ENCODE data around the gene RFX1.

Gene RFX1

GRCh38 chr19:13966684-13967128 lies 39.4 kb downstream of the RFX1 start:
- TF ChIP-seq, protein P1, sequence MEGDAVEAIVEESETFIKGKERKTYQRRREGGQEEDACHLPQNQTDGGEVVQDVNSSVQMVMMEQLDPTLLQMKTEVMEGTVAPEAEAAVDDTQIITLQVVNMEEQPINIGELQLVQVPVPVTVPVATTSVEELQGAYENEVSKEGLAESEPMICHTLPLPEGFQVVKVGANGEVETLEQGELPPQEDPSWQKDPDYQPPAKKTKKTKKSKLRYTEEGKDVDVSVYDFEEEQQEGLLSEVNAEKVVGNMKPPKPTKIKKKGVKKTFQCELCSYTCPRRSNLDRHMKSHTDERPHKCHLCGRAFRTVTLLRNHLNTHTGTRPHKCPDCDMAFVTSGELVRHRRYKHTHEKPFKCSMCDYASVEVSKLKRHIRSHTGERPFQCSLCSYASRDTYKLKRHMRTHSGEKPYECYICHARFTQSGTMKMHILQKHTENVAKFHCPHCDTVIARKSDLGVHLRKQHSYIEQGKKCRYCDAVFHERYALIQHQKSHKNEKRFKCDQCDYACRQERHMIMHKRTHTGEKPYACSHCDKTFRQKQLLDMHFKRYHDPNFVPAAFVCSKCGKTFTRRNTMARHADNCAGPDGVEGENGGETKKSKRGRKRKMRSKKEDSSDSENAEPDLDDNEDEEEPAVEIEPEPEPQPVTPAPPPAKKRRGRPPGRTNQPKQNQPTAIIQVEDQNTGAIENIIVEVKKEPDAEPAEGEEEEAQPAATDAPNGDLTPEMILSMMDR (IDR thresholded peaks at IDR 0.05; ENCODE audit: control insufficient read depth, insufficient read depth, low read depth, low read length, missing control alignments), result no peak
- DNase-seq (ENCODE audit: low read depth), result no peak
- H3K4me3 ChIP-seq (ENCODE audit: control insufficient read depth, low read depth, low read length), result no peak overlapping the region

GRCh38 chr19:13965926-13966683 lies 40.0 kb downstream of the RFX1 start:
- DNase-seq (ENCODE audit: low read depth), result no peak
- H3K4me3 ChIP-seq (ENCODE audit: control insufficient read depth, low read depth, low read length), result no peak overlapping the region
- TF ChIP-seq, protein P1 (IDR thresholded peaks at IDR 0.05; ENCODE audit: control insufficient read depth, insufficient read depth, low read depth, low read length, missing control alignments), result no peak

DNA sequence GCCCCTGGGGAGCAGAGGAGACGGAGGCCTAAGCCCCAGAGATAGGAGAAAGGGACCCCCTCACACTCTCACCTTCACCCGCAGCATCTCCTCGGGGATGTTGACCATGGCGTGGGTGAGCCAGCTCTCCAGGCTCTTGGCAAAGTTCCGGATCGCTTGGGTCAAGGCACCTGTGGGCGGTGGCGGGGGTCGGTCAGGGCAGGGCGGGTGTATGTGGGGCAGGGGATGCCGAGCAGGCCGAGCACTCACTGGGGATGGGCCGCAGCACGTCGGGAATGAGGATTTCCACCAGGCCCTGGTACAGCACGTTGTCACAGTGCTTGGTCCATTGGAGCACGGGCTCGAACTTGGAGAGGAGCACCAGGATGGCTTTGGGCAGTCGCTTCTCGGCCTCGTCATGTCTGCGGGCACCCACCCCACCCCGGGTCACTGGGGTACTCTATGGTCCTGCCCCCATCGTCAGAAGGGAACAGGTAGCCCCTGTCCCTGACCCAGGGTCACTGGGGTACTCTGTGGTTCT lies 40.7 kb downstream of the RFX1 start:
- DNase-seq (ENCODE audit: low read depth), result no peak
- TF ChIP-seq, protein P1 (IDR thresholded peaks at IDR 0.05; ENCODE audit: control insufficient read depth, insufficient read depth, low read depth, low read length, missing control alignments), result no peak
- H3K4me3 ChIP-seq (ENCODE audit: control insufficient read depth, low read depth, low read length), result no peak overlapping the region

- DNase-seq (ENCODE audit: low read depth), result peak; percentile 3
- TF ChIP-seq, protein P1 (IDR thresholded peaks at IDR 0.05; ENCODE audit: control insufficient read depth, insufficient read depth, low read depth, low read length, missing control alignments), result no peak
- no peak overlapping the region for H3K4me3 ChIP-seq (ENCODE audit: control insufficient read depth, low read depth, low read length)
These were observed 41.3 kb downstream of the RFX1 start for GRCh38 chr19:13964776-13965175.

GRCh38 chr19:13963603-13964105 lies 42.5 kb downstream of the RFX1 start:
- no peak overlapping the region for H3K4me3 ChIP-seq (ENCODE audit: control insufficient read depth, low read depth, low read length)
- DNase-seq (ENCODE audit: low read depth), result no peak
- TF ChIP-seq, protein P1 (IDR thresholded peaks at IDR 0.05; ENCODE audit: control insufficient read depth, insufficient read depth, low read depth, low read length, missing control alignments), result no peak

GRCh38 chr19:13962699-13963602 lies 43.2 kb downstream of the RFX1 start:
- no peak for DNase-seq (ENCODE audit: low read depth)
- H3K4me3 ChIP-seq (ENCODE audit: control insufficient read depth, low read depth, low read length), result no peak overlapping the region
- TF ChIP-seq, protein P1 (IDR thresholded peaks at IDR 0.05; ENCODE audit: control insufficient read depth, insufficient read depth, low read depth, low read length, missing control alignments), result no peak

All from AG09309 (cell line).